BE2C (cell line): ENCODE measurements around the gene PITHD1.
A peak's percentile ranks its signal among the peaks of the same experiment; 100 is the strongest.
"Not testable (repeated sequence)": the region's sequence is repeated elsewhere in the genome, so short reads cannot be mapped to it uniquely, and the experiment has no call there.

ENCODE experiments used
- DNase-seq: peaks from one replicate; pipeline ENCODE4 v3.0.0-alpha.2; 2020
- H3K27me3 ChIP-seq: fragments of 250-450 bp; sonication (Bioruptor Pico); 2 replicates; pipeline ENCODE4 v1.5.1; 2020; ENCODE audit warnings: mild to moderate bottlenecking
- H3K36me3 ChIP-seq: fragments of 250-450 bp; sonication (Bioruptor Pico); 2 replicates; pipeline ENCODE4 v1.5.1; 2020; ENCODE audit warnings: mild to moderate bottlenecking
- H3K4me1 ChIP-seq: fragments of 250-450 bp; sonication (Bioruptor Pico); 2 replicates; pipeline ENCODE4 v1.5.1; 2020
- H3K4me3 ChIP-seq: 2 replicates; pipeline ENCODE4 v1.5.1; 2011; ENCODE audit warnings: low read depth, low read length
- H3K9me3 ChIP-seq: fragments of 250-450 bp; sonication (Bioruptor Pico); 2 replicates; pipeline ENCODE4 v1.5.1; 2020
- CTCF ChIP-seq: IDR thresholded peaks from 2 replicates; pipeline ENCODE4 v1.5.1; 2012; ENCODE audit warnings: mild to moderate bottlenecking, low read depth, low read length

The PITHD1 gene

GRCh38 chr1:23800400-23801337 lies 22.5 kb downstream of the PITHD1 start, which contains the start of gene GALE:
Gene GALE (minus strand): TSS chr1:23800754. CDS start chr1:23799007, 1,747 bp downstream.
- no peaks in the 10 kb centered on the region for H3K27me3 ChIP-seq
- H3K4me3 ChIP-seq: peak within 1 kb of the TSS; percentile 67
- H3K36me3 ChIP-seq: no peaks in the 10 kb centered on the region
- no peak for TF ChIP-seq CTCF
- H3K4me1 ChIP-seq: no peaks in the 10 kb centered on the region
- H3K9me3 ChIP-seq: no peaks in the 10 kb centered on the region
- peak; percentile 91 for DNase-seq

GRCh38 chr1:23801338-23801748 lies 23.1 kb downstream of the PITHD1 start:
- H3K36me3 ChIP-seq: no peaks in the 10 kb centered on the region
- DNase-seq: no peak
- H3K27me3 ChIP-seq: no peaks in the 10 kb centered on the region
- peak overlapping the region; percentile 67 for H3K4me3 ChIP-seq
- TF ChIP-seq CTCF: no peak
- H3K4me1 ChIP-seq: no peaks in the 10 kb centered on the region
- H3K9me3 ChIP-seq: no peaks in the 10 kb centered on the region

GRCh38 chr1:23801876-23802275 lies 23.7 kb downstream of the PITHD1 start:
- TF ChIP-seq CTCF: no peak
- Histone ChIP-seq H3K4me3 (no peak overlapping the region), H3K36me3 (no peaks in the 10 kb centered on the region), H3K4me1 (no peaks in the 10 kb centered on the region), H3K9me3 (no peaks in the 10 kb centered on the region), H3K27me3 (no peaks in the 10 kb centered on the region)
- no peak for DNase-seq

- not testable (repeated sequence) for H3K27me3 ChIP-seq, H3K4me3 ChIP-seq, H3K9me3 ChIP-seq, DNase-seq, H3K4me1 ChIP-seq, H3K36me3 ChIP-seq
These were observed 24.7 kb downstream of the PITHD1 start for GRCh38 chr1:23802809-23803342.

GRCh38 chr1:23803674-23804073 lies 25.5 kb downstream of the PITHD1 start:
- no peak for TF ChIP-seq CTCF
- Histone ChIP-seq H3K9me3 (no peaks in the 10 kb centered on the region), H3K36me3 (no peaks in the 10 kb centered on the region), H3K27me3 (no peaks in the 10 kb centered on the region), H3K4me3 (no peak overlapping the region), H3K4me1 (no peaks in the 10 kb centered on the region)
- no peak for DNase-seq

GRCh38 chr1:23804183-23804835 lies 26.1 kb downstream of the PITHD1 start:
- no peak overlapping the region for H3K4me3 ChIP-seq
- no peaks in the 10 kb centered on the region for H3K4me1 ChIP-seq
- no peak for DNase-seq
- H3K36me3 ChIP-seq: no peaks in the 10 kb centered on the region
- H3K27me3 ChIP-seq: no peaks in the 10 kb centered on the region
- peak; percentile 29; the same call in 1 of the 2 replicates for TF ChIP-seq CTCF
- no peaks in the 10 kb centered on the region for H3K9me3 ChIP-seq
